Dermis microvascular lymphatic vessel endothelial cell (primary cell): ENCODE measurements around the gene ATE1. TPM values are rescaled to one million over a fixed set of nuclear protein-coding genes. Genes with fewer than 3 reads are reported as not detected.

ENCODE experiments used
- DNase-seq, 2 donors: peaks; one replicate each; pipeline versions ENCODE4 v3.0.0 to v3.0.0-alpha.2; 2010; ENCODE audit warnings: low read depth in 2 of 2
- total RNA-seq: library from RNA; depleted of rRNA; stranded (reverse); fragments of >200 nt; gene quantifications from 2 replicates; pipeline ENCODE4 v1.2.1, GENCODE V29; 2014

Gene ATE1
- total RNA-seq, 1 donor from 2014 or later, result 31.1 TPM

DNA sequence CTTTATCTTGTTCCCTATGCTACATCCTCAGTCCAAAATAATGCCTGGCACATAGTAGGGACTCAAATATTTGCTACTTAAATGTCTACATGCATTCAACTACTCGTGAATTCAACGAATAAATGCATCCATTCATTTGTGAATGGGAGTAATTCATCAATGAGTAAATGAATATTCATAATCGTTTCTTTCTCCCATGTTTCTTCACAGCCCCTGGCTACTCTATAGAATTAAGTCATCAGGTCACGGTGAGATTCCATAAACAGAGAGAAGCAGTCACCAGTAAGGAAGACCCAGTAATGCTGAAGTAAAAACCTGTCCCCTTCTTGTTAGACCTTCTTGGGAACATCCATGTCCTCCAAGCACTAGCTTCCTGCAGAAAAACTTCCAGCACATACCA lies 48.4 kb downstream of the ATE1 start:
- no peak for DNase-seq

DNA sequence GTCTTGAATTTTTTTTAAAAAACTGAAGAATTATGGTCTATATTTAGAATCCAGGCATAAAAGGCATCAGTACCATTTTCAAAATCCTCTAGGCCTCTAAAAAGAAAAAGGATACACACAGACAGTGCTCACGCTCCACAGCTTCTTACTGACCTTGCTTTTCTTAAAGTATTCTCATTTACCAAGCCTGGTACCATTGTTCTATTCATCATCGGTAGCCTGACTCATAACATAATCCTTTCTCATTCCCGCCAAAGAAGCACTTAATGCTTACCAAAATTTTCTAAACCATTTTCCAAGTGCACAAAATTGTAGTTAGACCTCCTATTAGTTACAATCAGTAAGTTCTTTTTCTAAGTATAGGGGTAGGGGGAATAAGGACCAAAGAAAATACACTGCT lies 54.6 kb downstream of the ATE1 start:
- no peak for DNase-seq

DNA sequence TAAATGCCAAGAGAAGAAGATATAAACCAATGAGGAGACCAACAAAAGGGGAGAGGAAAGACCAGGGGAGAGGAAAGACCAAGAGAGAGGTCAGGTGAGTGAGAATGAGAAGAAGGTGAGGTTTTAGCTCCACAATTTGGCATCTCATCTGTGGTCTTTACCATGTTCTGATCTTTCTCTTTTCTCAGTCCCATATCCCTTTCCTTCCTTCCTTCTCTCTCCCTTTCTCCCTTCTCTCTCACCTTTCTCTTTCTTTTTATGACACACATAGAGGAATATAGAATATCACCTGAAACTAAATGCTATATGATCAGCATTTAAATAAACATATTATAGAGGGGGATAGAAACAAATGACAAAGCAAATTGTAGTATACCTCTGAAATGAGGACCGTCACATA lies 57.4 kb downstream of the ATE1 start:
- DNase-seq, result no peak

DNA sequence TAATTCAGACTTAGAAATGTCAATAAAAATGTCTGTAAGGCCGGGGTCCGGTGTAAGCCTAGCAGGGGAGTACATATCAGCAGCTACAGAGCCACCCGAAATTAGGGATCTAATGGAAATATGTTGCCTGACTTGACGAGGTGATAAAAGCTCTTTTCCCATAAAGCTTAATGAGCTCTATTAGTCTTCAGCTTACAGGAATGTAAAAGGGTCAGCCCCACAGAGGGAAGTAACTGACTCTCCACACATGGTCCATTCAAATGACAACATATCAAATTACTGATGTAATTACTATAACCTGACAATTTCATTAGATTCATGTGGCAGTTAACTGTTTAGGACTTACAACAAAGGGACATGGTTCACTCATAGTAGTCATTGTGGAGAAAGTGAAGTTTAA lies 62.3 kb downstream of the ATE1 start:
- no peak for DNase-seq

DNA sequence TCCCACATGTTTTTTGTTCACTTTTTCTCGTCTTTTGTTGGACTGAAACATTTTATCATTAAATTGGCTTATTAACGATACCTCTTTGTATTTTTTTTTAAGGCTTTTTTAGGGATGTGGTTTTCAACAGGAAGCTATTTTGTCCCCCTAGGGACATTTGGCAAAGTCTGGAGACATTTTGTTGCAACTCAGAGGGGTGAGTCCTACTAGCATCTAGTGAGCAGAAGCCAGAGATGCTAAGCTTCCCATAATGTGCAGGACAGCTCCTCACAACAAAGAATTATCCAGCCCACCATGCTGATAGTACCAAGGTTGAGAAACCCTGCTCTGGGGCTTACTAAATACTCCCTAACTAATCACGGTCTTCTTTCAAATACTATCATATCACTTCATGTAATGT lies 63.2 kb downstream of the ATE1 start:
- DNase-seq, result no peak

DNA sequence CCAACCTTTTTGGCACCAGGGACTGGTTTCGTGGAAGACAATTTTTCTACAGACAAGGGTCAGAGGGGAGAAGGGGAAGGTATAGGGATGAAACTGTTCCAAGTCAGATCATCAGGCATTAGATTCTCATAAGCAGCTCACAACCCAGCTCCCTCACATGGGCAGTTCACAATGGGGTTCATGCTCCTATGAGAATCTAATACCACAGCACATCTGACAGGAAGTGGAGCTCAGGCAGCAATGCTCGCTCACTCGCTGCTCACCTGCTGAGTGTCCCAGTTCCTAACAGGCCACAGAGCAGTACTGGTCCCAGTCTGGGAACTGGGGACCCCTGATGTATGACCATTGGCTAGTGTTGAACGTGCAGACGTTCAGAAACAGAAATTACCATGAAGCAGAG lies 63.7 kb downstream of the ATE1 start:
- no peak for DNase-seq

DNA sequence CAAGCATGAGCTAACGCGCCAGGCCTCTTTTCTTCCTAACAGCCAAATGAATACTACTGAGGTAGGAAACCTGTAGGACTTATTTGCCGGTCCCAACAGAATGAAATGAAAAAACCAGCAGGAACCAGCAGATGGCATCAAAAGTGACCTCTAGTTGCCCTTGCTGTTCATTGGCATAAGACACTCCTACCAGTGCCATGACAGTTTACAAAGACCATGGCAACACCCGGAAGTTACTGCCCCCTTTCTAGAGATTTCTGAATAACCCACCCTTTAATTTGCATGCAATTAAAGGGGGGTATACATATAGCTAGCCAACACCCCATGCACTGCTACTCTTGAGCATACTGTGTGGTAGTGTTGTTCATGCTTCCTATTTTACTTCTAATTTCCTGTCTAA lies 65.2 kb downstream of the ATE1 start:
- no peak for DNase-seq

DNA sequence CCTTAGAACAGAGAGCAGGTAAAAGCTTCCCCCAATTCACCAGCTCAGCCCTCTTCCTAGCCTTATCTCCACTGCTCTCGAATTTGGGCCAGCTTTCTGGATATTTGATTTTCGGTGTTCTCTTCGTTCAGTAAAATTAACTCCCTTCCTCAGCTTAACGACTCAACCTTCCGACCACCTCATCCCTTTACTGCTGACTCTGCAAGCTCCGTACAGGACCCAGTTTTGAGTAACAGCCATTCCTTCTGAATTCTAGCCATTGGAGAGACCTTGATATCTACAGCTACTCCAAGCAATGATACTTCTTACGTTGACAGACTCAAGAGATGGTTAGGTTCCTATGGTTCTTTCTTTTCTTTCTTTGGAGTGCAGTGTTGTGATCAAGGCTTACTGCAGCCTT lies 65.8 kb downstream of the ATE1 start:
- no peak for DNase-seq

DNA sequence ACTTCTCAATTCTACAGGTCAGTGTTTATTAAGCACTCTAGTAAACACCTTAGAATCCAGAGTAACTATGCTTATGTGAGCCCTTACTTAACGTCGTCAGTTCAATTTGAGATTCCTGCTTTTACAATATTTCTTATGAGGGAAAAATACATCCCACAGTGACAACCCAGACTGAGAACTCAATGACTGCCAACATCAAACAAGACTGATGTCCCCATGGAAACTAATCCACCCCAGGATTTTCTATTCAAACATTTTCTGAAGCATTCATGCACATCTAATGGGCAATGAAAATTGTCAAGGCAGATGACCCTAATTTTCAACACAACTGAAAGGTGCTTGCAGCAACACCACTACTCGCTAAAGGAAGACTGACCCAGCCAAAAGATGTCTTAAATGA lies 67.0 kb downstream of the ATE1 start:
- no peak for DNase-seq

DNA sequence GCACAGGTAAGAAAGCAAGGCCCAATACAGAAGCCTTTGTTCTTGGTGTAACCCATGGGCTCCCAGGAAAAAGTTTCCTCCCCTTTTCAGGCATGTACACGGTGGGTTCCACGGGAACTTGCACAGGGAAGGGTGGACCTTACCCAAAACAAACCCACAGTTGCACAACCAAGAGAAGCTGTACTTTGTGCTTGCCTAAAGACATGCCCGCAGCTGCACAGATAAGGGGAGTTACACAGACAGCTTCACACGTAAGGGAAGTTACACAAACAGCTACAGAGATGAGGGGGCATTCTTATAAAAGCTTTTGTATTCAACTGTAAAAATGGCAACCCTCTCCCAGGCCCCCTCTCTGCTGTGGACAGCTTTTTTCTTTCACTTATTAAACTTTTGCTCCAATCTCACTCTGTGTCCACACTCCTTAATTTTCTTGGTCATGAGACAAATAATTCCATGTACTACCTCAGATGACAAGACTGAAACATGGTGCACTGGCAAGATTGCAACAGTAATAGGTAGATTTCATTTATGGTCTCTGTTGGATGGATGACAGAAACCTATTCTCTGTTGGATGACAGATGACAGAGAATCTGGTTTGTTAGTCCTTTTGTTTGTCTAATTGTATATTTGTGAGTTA lies 72.9 kb downstream of the ATE1 start:
- DNase-seq, result no peak

DNA sequence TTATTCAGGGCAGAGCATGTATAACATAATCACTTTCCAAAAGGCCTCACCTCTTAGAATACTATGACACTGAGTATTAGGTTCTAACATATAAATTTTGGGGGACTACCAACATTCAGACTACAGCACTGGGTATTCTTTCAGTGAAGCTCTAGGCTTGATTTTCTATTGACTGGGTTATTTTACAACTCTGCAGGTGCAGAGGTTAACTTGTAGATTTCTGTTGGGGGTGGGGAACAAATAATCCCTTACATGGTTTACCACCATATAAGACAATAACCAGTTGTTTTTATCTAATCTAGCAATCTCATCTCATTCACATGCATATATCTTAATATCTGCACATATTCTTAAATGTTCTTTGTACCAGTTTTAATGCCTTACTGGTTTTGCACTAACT lies 73.9 kb downstream of the ATE1 start:
- DNase-seq, result no peak

DNA sequence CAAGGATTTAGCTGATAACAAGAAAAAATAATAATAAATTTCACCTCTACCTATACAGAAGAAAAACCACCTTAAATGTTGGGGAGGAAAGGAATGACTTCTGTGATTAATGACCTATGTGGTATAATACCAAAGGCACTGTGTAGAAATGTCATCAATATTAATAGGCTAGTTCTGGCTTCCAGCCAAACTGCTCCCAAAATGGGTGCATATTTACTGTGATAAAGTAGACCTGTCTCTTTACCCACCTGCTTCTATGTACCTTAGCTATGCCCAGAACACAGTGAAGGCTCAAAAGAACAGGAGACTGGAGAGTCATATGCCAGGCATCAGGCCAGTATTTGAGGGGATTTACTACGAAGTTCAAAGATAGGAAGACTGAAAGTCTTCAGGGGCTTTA lies 76.0 kb downstream of the ATE1 start:
- DNase-seq, result no peak

DNA sequence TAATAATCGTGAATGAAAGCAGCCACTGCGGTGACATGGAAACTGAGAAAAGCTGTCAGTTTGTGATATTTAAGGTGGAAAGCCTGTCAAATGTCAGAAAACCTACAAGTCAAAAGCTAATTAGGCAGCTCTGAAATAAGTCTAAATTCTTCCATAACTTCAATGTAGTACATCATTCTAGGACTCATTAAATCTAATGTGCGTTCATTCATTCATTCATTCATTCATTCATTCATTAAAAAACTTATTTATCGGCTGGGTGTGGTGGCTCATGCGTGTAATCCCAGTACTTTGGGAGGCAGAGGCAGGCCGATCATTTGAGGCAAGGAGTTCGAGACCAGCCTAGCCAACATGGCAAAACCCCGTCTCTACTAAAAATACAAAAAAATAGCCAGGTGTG lies 79.7 kb downstream of the ATE1 start:
- no peak for DNase-seq

DNA sequence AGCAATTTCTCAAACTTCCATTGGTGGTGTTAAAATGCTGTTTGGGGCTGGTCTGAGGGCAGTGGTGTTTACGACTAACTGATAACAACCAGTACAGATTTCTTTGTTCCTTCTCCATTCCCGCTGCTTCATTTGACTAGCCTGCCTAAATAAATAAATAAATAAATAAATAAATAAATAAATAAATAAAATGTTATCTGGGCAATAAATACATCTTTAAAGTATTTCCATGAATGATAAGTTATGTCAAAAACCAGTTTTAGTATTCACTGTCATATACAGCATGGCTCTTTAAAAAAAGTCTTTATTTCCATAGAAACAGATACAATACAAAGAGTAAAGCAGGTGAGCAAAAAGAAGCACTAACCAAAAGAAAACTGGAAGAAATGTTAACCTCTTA lies 81.3 kb downstream of the ATE1 start:
- no peak for DNase-seq

DNA sequence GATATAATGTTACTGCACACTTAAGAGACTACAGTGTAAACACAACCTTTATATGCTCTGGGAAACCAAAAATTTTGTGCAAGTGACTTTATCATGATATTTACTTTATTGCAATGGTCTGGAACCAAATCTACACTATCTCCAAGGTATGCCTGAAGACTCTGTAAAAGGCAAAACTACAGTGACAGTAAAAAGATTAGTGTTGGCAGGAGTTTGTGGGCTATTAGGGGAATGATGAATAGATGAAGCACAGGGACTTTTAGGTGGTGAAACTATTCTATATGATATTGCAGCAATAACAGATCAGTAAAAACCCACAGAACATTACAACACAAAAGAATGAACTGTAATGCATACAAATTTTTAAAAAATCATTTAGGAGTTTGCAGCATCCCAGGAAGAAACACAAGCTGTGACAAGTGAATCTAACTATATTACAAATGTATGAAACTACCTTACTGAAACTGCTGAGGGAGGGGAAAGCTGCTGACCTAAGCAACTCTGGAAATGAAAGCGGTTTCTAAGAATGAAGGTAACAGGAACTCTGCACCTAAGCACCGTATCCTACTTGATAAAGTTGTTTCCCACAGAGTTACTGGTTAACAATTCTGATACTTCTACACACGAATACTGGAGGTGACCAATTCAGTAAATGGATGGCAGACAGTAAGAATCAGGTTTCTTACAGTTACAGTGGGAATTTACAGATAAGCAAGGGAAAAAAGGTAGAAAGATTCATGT lies 82.6 kb downstream of the ATE1 start:
- no peak for DNase-seq

DNA sequence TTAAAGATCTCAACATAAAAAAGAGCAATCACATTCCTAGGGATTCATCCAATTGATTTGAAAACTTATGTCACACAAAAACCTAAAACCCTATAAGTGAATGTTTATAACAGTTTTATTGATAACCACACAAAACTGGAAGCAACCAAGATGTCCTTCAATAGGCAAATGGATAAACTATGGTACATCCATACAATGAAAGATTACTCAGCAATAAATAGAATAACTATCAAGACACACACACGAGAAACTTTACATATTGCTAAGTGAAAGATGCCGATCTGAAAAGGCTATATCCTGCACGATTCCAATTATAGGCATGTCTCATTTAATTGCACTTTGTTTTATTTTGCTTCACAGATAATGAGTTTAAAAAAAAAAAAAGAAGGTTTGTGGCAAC lies 83.3 kb downstream of the ATE1 start:
- no peak for DNase-seq

DNA sequence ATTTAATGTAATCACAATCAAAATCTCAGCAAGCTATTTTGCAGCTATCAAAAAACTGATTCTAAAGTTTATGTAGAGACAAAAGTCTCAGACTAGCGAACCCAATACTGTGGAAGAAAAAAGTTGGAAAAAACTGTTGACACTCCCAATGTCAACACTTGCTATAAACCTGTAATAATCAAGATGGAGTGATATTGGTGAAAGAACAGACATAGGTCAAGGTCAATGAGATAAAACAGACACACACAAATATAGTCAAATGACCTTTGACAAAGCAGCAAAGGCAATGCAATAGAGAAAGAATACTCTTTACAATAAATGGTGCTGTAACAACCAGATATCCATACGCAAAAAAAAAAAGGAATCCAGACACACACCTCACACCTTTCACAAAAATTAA lies 84.5 kb downstream of the ATE1 start:
- DNase-seq, result no peak

DNA sequence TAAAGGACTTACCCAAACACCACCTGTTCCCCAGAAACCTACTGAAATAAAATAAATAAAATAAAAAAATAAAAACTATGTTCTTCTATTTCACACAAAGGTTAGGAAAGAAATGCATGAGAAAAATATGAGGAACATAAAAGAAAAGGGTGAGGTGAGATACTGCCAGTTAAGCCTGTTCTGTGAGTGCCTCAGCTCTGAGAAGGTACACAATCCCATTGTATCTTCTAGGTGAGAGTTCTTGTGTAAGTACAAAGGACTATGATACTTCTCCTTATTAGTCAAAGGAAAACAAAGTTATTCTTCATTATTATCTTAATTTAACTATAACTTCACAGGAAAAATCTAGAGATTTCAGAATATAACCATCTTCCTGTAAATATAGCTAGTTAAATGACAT lies 86.0 kb downstream of the ATE1 start:
- no peak for DNase-seq

DNA sequence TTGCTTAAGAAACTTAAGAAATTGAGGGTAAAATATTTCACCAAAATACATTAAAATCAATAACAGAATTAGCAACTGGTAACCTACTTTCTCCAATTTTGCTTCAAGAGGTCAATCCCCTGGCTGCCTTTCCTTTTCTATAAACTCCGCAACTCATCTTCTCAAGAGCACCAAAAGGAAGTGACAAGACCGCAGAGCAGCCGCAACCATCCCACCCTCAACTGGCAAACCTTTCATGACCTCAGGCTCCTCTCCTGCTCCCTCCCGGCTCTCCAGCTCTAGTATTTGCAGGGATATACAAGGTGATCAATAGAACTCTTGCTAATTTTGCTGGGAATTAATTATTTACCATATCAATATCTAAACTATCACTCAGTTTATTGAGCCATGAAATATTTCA lies 88.9 kb downstream of the ATE1 start:
- DNase-seq, result no peak

DNA sequence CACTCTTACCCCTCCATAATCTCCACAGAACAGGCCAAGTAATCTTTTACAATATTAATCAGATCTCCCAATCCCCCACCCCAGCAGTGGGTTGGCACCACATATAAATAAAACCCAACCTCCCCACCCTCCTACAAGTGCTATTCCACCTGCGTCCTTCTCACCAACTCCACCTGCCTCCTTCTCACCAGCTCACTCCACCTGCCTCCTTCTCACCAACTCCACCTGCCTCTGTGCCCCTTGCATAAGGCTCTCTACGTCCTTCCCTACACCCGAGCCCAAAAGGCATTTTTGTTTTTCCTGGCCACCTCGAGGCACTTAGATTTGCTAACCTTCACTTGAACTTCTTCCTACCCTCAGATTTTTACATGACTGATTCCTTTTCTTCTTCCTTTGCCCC lies 89.7 kb downstream of the ATE1 start:
- DNase-seq, result no peak

DNA sequence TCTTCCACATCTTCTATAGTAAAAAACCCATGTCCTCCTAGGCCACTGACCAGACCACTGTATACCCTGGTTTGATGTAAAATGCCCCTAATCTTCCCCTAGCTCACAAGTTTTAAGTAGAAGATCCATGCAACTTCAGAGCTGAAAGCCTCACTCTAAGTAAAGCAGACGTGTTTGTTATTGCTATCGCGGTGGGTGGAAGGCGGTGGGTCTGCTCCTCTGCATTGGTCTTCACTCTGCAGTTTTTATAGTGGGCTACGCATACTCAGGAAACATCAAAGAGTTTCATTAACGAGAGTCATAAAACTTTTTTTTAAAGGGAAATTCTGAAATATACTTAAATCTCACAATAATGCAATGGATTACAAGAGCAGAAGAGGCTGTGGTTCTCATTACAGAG lies 91.7 kb downstream of the ATE1 start:
- DNase-seq, result no peak

DNA sequence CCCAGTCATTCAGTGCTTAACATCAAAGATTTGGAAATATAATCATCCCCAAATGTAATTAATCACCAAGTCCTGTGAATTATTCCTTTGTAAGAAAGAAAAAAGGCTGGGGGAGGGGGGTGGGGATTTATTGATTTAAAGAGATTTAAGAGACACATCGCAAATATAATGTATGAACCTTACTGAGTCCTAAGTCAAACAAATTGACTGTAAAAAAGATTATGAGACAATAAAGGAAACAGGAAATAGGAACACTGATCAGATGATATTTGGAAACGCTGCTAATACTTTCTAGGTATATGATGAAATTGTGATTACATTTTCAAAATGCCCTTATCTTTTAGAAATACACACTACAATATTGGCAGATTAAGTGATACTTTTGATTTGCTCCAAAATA lies 92.5 kb downstream of the ATE1 start:
- no peak for DNase-seq

DNA sequence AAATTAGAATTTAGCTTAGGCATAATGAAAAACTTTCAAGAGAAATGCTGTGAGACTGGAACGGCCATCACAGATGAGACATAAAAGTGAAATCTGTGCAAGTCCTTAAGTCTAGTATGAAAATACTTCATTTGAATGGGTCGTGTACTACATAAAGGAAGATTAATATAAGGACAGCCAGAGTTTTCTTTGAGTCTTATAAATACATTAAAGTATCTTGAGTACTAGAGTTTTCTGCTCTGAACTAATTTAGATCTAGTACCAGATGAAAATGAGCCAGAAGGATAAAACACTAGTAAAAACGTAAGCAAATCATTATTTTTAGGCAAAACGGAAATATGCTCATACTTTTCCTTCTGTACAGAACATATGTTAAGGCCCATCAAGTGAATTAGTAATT lies 93.1 kb downstream of the ATE1 start:
- DNase-seq, result no peak

DNA sequence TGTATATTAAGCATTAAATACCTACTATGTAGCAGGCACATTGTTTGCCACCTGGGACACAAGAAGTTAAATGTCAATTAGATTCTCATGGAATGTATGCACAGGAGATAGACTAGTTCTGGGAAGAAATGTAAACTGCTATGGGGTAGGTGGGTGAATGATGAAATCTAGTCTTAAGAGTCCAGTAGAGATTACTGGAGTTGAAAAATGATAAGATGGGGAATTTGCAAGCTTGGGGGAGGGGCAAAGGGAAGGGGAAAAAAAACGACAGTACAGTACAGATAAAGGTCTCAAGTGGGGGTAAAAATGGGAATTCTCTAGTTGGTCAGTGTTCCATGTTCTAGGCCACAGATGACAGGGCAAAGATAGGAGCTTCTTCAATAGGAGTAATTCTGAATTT lies 94.4 kb downstream of the ATE1 start:
- DNase-seq, result no peak
